GM21619 (cell line): Measurements from ENCODE around the gene MACROH2A1.

Source experiments
- ATAC-seq: cut with Tn5 transposase; IDR thresholded peaks from one replicate; pipeline ENCODE4 v1.9.1; 2021; ENCODE audit not compliant: unreplicated experiment

Gene MACROH2A1

GRCh38 chr5:135357685-135358084, 41.3 kb downstream of the MACROH2A1 start:
- ATAC-seq, result no peak

- ATAC-seq, result no peak
These were observed 42.3 kb downstream of the MACROH2A1 start for GRCh38 chr5:135356522-135357318.

DNA sequence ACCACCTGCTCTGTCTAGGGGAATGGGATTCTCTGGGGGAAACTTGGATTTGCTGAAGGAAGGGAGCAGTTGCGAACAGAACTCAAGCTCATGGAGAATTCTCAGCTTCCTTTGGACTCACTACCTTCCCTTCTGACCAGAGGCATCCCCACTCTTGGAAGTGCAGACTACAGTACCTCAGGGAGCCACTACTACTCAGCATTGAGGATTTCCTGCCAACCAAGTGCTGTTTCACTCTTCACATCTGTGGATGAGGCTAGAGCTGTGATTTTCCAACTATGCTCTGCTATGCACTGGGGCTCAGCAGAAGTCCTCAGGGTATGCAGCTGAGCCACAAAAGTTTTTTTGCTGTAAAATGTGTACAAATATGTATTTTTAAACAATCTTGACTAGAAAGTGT, 43.9 kb downstream of the MACROH2A1 start:
- no peak for ATAC-seq

GRCh38 chr5:135353952-135354721, 44.9 kb downstream of the MACROH2A1 start:
- no peak for ATAC-seq

DNA sequence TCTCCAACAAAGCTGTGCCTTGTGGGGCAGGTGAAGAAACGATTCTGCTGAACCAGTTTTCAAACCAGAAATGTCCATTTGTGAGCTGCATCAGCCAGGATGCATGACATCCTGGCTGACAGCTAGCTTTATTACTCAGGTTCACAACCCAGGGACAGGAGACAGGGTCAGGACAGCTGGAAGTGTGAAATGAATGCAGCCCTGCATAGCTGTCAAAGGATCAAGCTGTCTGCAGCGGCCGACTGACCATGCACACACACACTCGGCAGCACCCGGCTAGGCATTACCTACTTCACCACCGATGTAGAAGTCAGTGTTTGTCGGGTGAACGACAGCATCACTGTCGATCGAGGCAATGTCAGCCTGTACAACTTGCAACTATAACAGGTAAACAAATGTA, 48.5 kb downstream of the MACROH2A1 start:
- no peak for ATAC-seq

- ATAC-seq, result no peak
These were observed 49.1 kb downstream of the MACROH2A1 start for GRCh38 chr5:135349886-135350285.

- ATAC-seq, result no peak
These were observed 49.6 kb downstream of the MACROH2A1 start for GRCh38 chr5:135349451-135349850.

GRCh38 chr5:135348918-135349317, 50.1 kb downstream of the MACROH2A1 start:
- no peak for ATAC-seq

GRCh38 chr5:135347392-135347791, 51.6 kb downstream of the MACROH2A1 start:
- no peak for ATAC-seq

DNA sequence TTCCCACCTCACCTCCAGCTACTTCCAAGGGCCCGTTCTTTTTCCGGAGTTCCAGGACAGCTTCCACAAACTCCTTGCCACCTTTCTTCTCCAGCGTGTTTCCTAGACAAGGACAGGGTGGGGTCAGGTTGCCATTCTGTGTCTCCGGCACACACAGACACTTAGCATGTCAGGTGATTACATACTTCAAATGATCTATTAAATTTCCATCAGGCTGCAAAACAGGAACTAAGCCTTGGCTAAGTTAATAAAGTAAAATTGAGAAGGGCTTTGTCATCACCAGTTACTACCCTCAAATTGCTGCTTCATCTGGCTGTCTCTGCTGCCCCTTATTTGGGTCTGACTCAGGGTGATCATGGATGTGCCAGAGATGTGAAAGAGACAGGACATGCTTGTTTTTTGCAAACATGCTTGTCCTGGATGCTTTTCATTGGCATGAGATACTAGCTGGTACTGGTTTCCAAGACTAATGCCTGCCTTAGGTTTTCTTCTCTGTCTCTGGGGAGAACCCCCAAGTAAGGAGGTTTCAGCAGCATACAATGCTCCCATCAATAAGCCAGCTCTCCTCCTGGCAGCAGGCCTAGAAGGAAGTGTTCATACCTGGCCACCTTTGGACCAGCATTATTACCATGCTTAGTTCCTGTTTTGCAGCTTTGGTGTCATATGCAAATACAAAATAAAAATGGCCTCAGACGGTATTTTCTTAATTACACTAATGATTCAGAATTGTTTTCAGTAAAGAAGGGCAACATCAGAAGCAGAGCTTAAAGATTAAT, 52.9 kb downstream of the MACROH2A1 start:
- no peak for ATAC-seq

- no peak for ATAC-seq
These were observed 54.7 kb downstream of the MACROH2A1 start for GRCh38 chr5:135344349-135344748.

DNA sequence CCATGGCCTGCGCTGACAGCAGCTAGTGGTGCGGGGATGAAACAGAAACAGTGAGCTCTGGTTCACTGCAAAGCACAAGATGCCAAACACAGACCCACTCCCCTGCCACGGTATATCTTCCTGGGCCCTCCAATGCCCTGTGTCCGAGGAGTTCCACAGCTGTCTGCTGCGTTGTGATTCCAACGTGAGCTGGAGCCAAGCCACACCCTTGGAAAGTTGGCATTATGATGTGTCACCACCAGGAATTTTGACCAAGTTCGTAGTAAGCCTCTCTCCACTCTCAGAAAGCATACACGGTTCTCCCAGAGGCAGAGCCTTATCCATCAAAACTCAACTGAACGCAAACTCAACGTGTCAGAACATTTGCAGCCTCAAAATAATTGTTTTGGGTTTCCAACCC, 55.6 kb downstream of the MACROH2A1 start:
- ATAC-seq, result no peak

- ATAC-seq, result no peak
These were observed 56.5 kb downstream of the MACROH2A1 start for GRCh38 chr5:135342551-135342875.

DNA sequence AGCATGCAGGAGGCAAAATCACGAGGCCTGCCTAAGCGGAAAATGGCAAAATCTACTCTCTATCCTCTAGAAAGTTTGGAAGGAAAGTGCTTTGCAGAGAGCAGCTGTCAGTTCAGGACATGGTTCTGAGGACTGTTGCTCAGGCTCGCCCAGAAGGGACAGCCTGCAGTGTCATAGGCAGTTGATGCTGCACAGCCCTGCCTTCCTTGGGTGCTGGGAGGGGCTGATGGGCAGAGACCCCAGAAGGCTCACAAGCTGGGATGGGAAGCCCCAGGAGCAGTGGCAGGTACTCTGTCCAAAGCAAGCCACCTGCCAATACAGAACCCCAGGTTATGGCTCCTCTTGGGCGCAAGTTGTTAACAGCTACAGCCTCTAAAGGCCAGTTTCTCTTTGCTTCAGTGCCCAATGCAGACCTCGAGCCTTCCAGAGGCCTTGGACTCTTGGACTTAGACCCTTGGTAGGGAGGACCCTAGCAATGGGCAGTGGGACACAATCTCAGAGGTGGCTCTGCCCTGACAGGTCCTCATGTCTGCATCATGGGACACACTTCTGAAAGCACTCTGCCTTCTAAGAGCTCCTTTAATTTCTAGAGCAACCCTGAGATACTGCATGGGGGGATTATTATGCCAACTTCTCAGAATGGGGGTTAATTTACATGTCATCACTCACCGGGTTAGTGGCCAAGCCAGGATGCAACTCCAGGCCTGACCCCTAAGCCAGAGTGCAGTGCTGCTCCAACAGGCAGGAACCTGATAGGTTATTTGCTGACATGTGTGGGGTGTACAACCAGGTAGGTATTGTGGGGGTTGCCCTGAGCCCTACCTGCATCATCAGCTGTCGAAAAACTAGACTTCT, 57.1 kb downstream of the MACROH2A1 start:
- ATAC-seq, result no peak

- ATAC-seq, result no peak
These were observed 57.9 kb downstream of the MACROH2A1 start for GRCh38 chr5:135341016-135341666.

DNA sequence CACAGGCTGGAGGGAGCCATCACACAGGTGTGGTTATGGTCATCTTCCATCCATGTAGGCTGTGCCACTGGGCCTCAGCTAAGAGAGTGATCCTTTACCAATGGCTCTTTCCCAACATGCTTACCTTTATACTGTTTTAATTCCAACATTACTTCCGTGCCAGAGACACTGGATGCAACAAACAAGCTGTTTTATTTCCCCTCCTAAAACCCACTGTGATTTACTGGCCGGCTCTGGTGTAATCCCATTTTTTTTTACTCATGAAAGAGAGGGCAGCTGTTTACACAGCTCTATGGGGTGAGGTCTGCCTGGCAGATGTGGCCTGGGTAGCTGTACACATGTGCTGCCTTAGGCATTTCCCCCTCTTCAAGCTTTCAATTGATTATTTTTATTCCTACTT, 58.5 kb downstream of the MACROH2A1 start:
- no peak for ATAC-seq

DNA sequence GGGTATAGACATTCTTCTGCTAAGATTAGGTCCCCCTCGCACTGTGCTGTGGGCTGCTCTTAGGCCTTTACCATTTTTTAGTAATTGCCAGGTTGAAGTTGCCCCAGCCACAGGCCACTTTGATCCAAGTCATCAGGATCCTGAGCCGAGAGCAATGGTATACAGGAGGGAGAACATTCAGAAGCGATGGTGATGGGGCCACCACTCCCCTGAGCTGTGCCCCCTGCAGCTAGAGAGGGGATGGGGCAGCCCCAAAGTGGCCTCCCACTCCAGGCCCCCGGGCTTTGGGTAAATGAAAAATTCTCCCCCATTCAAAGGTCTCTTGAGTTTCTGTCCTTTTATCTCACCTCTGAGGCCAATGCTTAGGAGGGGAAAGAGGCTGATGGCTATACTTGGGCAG, 59.4 kb downstream of the MACROH2A1 start:
- ATAC-seq, result no peak

DNA sequence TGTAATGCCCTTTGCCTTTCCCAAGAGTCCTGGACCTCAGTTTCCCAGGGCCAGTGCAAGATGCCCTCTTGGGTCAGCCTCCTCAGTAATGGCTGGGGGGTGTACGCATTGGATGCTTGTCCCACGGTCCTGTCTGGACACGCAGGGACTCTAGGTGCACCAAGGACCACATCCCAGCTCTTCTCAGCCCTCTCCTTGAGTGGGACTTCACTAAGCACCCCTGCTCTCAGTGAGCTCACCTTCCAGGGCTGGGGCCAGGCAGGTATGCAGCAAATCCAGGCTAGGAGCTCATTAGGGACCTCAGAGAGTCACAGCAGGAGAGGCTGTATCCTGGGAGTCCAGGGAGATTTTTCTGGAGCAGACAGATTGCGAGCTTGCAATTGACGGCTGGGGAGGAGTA, 59.8 kb downstream of the MACROH2A1 start:
- ATAC-seq, result no peak

- ATAC-seq, result no peak
These were observed 62.0 kb downstream of the MACROH2A1 start for GRCh38 chr5:135337064-135337463.
